ENCODE measurements around the gene ARSD. TPM values are rescaled to one million over a fixed set of nuclear protein-coding genes. Genes with fewer than 3 reads are reported as not detected.
"Not testable (repeated sequence)": the region's sequence is repeated elsewhere in the genome, so short reads cannot be mapped to it uniquely, and the experiment has no call there.

Gene ARSD, protein sequence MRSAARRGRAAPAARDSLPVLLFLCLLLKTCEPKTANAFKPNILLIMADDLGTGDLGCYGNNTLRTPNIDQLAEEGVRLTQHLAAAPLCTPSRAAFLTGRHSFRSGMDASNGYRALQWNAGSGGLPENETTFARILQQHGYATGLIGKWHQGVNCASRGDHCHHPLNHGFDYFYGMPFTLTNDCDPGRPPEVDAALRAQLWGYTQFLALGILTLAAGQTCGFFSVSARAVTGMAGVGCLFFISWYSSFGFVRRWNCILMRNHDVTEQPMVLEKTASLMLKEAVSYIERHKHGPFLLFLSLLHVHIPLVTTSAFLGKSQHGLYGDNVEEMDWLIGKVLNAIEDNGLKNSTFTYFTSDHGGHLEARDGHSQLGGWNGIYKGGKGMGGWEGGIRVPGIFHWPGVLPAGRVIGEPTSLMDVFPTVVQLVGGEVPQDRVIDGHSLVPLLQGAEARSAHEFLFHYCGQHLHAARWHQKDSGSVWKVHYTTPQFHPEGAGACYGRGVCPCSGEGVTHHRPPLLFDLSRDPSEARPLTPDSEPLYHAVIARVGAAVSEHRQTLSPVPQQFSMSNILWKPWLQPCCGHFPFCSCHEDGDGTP
- total RNA-seq = 1 to 10 TPM; 1.2 to 1.7 TPM

DNA sequence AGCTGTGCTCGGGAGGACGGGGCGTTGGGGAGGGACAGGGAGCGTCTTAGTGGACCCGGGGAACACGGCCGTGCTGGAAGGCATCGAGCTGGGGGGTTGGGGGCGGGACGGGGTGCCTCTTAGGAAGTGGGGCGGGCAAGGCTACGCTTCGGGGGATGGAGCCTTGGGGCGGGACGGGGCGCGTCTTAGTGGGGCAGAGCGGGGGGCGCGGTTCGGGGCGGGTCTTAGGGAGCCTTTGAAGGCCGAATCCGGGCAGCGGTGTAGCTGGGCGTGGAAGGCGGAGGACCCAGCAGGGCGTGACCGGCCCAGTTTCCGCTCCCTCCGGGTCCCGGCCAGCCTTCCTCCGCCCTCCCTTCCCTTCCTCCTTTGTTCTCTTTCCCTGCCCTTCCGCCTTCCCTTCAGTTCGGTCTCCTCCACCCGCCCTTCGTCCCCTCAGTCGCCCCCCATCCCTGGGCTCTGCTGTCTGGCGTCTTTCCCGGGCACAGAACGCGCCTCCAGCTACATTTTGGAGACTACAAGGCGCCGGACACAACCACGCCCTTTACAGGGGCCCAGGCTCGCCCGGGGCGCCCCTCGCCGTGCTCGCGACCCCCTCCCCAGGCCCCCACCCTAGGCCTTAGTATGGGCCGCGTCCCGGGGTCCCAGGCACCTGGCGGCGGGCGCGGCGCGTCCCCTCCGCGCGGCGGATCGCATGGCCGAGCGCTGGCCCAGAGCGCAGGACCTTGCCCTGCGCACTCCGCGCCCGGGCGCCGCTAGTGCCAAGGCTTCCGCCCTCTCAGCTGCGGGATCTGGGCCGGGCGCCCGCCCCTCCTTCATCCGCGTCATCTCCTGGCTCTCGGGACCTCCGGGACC lies at the start of gene ARSD:
Gene ARSD (minus strand): TSS at position 757 of the 852 bp plus-strand sequence. CDS start 64 bp downstream, at position 693.
- Mint-ChIP-seq H3K9me3 (peaks cover 3 to 5% of the 10 kb centered on the region in 2 donors), H3K27ac (no peak within 1 kb of the TSS), H3K36me3 (peaks cover 0 to 6% of the 10 kb centered on the region in 2 donors)
- peak; percentile 91 to 93 for ATAC-seq
- DNase-seq (ENCODE audit: low spot score in 2 of 2) = peak; percentile 29 to 59

DNA sequence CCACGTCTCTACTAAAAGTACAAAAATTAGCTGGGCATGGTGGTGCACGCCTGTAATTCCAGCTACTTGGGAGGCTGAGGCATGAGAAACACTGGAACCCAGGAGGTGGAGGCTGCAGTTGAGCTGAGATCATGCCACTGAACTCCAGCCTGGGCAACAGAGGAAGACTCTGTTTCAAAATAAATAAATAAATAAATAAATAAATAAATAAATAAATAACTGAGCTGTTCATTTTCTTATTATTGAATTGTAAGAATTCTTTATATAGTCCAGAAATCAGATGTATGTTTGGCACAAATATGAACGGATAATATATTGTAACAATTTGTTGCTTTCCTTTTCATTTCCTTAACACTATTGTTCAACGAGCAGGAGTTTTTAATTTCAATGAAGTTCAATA lies 49.5 kb upstream of the ARSD start:
- not testable (repeated sequence) for H3K9me3 Mint-ChIP-seq; H3K27ac Mint-ChIP-seq; DNase-seq (ENCODE audit: low spot score in 2 of 2); H3K36me3 Mint-ChIP-seq; ATAC-seq

DNA sequence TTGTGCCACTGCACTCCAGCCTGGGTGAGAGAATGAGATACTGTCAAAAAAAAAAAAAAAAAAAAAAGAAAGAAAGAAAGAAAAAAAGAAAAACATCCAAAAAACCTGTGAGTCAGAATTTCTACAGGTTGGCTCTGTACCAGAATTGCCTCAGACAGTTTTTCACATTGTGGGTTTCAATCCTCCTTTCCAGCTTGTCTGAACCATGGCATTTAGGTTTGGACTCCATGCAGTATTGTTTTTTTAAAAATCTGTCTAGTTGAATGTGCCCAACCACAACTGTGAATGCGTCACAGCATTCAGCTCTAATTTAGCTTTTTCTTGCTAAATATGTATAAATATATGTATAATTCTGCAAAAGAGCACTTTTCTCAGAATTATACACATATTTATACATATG lies 45.8 kb upstream of the ARSD start:
- Mint-ChIP-seq H3K27ac (no peak overlapping the region), H3K36me3 (no peaks in the 10 kb centered on the region), H3K9me3 (no peaks in the 10 kb centered on the region)
- no peak for ATAC-seq
- no peak for DNase-seq (ENCODE audit: low spot score in 2 of 2)

DNA sequence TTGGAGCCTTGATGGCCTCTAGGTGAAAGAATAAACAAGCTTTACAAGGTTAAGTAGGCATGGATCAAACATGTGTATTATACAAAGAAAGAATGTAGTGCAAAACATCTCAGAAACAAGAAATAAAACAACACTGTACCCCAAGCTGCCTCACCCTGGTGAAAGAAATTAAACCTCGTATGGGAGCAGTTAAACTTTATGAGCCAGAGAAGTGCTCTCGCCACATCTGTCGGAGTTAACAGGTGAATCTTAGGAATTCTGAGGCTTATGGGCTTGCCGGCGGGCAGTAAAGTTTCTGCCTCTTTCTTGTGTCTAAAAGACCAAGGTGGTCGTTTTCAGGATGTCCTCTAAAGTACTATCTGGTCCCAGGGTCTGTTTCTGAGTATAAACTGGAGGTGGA lies 43.3 kb upstream of the ARSD start:
- no peaks in the 10 kb centered on the region for H3K9me3 Mint-ChIP-seq

DNA sequence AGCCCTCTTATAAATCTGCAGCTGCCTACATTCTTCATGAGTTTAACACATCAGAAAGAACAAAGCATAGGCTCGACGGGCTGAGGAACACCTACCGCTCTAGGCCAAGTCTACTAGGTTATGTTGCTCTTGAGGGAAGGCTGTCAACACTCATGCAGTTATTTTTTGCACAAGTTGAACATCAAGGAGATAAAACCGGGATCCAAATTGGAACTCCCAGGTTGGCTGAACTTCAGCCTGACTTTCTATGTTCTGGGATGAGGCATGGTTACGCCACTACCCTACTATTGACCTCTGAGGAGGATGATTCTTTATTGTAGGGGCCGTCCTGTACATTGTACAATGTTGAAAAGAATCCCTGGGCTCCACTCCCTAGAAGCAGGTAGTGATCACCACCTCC lies 39.9 kb upstream of the ARSD start:
- ATAC-seq = no peak
- DNase-seq (ENCODE audit: low spot score in 2 of 2) = no peak
- no peaks in the 10 kb centered on the region for H3K36me3 Mint-ChIP-seq
- H3K27ac Mint-ChIP-seq = no peak overlapping the region
- no peaks in the 10 kb centered on the region for H3K9me3 Mint-ChIP-seq

More for the DNA sequence above, 43.3 kb upstream of the ARSD start:
- Mint-ChIP-seq H3K36me3 (no peaks in the 10 kb centered on the region), H3K27ac (no peak overlapping the region)
- ATAC-seq = no peak
- no peak for DNase-seq (ENCODE audit: low spot score in 2 of 2)

DNA sequence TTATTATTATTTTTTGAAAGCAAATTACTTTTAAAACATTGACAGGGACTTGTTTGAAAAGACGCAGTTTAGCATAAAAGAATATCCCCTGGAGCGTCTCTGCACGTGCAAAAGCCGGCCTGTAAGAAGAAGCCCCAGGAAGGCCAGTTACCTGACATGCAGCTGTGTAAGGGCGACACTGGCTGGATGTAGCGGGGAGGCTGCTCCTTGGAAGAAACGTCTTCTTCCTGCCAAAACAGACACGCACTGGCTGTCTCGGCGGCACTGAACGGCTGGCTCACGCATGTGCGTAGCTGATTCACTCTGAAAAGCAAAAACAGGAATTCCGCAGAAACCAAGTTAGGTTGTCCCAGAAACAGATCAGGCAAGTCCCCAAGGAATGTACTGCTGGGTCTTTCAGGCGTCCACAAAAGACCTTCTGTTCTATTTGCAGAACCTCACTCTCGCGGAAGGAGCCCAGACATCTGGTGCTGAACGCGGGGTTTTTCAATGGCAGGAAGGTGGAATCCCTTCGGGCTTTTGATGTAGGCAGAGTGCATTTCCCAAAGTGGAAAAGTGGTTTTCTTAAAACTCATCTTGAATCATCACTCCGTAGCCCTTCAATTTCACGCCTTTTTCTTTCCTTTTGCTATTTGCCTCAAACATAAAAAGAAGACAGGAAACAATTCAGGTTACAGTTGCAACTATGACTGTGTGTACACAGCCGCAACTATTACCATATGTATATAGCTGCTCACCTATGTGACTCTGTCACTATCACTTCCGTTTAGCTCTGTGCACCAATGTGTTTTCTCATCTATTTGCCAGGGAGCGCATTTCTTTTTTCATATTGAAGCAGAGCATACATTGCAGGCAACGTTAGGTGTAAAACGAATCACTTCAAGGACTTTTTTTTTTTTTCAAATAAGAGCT lies 39.1 kb upstream of the ARSD start:
- peak; percentile 2 to 55 for DNase-seq (ENCODE audit: low spot score in 2 of 2)
- H3K36me3 Mint-ChIP-seq = no peaks in the 10 kb centered on the region
- no peaks in the 10 kb centered on the region for H3K9me3 Mint-ChIP-seq
- H3K27ac Mint-ChIP-seq = peak overlapping the region in 1 of 2 donors; percentile 50
- peak; percentile 95 for ATAC-seq

DNA sequence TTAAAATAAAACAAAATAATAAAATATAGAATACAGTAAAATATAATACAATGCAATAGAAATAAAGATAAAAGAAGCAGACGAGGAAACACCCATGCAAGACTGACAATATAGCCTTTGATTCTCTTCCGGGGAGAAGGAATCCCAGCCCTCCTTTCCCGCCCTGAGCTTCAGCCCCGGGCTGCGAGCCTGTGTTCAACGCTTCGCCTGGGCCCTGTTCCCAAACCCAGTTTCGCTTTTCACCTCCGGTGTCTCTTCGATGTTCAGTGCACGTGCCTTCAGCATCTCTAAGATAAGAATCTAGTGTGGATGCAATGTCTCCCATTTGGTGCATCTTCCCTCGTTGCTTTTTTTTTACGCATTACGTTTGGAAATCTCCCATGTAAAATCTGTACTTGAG lies 38.4 kb upstream of the ARSD start:
- no peaks in the 10 kb centered on the region for H3K36me3 Mint-ChIP-seq
- no peaks in the 10 kb centered on the region for H3K9me3 Mint-ChIP-seq
- no peak for ATAC-seq
- DNase-seq (ENCODE audit: low spot score in 2 of 2) = no peak
- no peak overlapping the region for H3K27ac Mint-ChIP-seq

DNA sequence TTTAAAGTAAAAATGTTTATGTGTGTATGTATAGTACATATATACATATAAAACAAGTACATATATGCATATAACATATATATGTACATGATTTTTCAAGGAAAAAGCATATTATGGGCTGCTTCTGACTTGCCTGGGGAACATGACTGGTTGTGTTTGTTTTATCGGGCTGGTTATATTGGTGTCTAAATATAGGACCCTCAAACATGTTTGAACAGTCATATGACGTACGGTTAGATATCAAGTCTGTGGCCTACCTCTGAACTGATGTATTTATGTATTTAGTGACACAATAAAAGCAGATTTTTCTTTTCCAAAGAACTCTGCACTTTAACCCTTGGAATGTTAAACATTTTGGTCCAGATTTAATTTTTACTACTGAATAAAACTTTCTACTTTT lies 37.9 kb upstream of the ARSD start:
- Mint-ChIP-seq H3K27ac (no peak overlapping the region), H3K9me3 (no peaks in the 10 kb centered on the region), H3K36me3 (no peaks in the 10 kb centered on the region)
- no peak for ATAC-seq
- no peak for DNase-seq (ENCODE audit: low spot score in 2 of 2)

DNA sequence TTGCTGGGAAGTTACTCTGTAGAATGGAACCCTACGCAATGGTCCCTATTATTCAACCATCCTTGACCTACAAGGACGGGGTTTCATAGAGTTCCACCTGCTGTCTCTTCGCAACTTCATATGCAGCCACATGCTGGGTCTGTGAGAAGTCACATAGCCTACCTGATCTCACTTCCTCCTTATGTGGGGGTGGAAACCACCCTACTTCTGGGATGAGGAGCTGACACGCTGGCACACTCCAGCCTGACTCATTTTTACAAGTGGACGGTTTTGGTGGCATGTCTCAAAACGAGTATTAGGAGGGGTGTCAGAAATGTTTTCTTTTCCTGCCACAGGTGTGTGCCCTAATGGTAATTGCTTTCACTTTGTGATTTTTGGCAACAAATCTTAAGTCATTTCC lies 36.8 kb upstream of the ARSD start:
- H3K9me3 Mint-ChIP-seq = no peaks in the 10 kb centered on the region
- no peak overlapping the region for H3K27ac Mint-ChIP-seq
- DNase-seq (ENCODE audit: low spot score in 2 of 2) (peak in 1 of 2 donors; percentile 6), ATAC-seq (peak; percentile 48 to 68)
- H3K36me3 Mint-ChIP-seq = no peaks in the 10 kb centered on the region

DNA sequence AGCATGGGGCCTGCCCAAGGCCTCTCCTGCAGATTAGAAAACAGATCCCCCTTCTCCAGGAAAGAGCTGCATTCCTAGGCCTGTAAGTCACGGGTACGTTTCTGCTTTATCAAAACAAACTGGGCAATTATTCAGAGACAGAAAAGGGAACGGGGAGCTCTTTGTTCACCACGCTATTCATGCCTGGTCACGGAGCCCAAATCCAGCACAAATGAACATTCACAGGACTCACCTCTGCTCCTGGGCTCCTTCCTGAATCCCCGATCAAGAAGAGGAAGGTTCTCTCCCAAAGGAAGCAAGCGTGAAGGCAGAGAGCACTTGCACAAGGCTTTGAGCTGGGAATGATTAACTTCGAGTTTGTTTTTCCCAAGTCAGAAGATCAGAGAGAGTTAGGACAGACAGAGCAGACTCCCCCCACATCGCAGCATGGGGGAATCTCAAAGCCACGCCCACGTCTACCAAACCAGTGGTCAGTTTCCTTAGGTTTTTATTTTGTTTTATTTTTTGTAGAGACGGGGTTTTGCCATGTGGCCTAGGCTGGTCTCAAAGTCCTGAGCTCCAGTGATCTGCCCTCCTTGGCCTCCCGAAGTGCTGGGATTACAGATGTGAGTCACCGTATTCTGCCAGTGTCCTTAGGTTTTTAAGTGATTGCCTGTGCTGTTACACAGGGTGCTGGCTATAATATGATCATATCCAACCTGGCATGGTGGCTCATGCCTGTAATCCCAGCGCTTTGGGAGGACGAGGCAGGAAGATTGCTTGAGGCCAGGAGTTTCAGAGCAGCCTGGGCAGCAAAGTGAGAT lies 35.1 kb upstream of the ARSD start:
- H3K27ac Mint-ChIP-seq; ATAC-seq; DNase-seq (ENCODE audit: low spot score in 2 of 2); H3K36me3 Mint-ChIP-seq; H3K9me3 Mint-ChIP-seq: not testable (repeated sequence)

DNA sequence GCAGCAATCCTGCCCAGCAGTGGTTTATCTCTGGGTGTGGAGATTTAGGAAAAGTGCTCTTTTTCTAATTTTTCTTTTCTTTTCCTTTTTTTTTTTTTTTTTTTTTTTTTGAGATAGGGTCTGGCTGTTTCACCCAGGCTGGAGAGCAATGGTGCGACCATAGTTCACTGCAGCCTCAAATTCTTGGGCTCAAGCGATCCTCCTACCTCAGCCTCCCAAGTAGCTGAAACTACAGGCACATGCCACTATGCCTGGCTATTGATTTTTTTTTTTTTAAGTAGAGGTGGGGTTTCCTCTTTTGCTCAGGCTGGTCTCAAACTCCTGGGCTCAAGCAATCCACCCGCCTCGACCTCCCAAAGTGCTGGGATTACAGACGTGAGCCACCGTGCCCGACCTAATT lies 34.3 kb upstream of the ARSD start:
- not testable (repeated sequence) for ATAC-seq; DNase-seq (ENCODE audit: low spot score in 2 of 2); H3K27ac Mint-ChIP-seq; H3K36me3 Mint-ChIP-seq; H3K9me3 Mint-ChIP-seq

DNA sequence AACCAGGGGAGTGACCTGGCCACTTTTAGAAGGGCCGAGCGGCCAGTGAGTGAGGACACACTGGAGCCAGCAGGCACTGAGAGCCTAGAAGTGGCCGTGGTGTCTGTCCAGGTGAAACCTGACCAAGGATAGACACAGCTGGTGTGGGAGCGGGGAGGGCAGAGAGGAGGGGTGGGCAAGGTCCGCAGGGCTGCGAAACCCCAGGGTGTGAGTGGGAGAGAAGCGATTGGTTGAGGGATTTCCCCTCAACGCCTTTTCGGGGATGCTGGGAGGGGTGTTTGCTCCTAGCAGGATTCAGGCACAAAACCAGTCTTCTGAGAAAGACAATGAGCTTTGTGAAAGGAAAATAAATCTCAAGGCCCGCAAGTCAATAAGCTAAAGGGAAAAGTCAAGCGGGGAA lies 33.2 kb upstream of the ARSD start:
- Mint-ChIP-seq H3K27ac (no peak overlapping the region), H3K36me3 (no peaks in the 10 kb centered on the region), H3K9me3 (no peaks in the 10 kb centered on the region)
- no peak for DNase-seq (ENCODE audit: low spot score in 2 of 2)
- ATAC-seq = no peak

DNA sequence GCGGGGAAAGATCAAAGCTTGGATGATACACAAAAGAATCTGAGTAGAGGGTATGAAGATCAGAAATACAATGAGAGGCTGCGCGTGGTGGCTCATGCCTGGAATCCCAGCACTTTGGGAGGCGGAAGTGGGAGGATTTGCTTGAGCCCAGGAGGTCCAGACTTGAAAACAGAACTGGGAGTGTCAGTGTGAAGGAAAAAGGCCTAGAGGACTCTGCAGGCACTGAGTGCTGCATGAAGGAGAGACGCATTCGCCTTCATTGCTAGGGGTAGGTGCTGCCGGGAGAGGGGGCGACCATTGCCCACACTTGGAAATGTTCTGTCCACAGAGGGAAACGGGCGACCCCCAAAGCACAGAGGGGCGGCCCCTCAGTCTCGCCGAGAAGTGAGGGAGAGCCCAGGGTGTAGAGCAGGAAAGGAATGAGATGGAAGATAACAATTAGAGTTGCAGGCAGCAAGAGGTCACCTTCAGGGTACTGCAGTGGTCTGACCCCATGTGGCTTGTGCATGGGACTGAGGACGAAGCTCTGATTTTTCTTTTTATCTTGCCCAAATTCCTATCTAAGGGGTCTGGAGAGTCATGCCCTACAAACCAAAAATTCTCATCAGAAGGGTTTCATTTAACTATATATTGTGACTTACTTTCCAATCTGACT lies 31.8 kb upstream of the ARSD start:
- Mint-ChIP-seq H3K36me3 (no peaks in the 10 kb centered on the region), H3K9me3 (no peaks in the 10 kb centered on the region), H3K27ac (no peak overlapping the region)
- ATAC-seq (no peak), DNase-seq (ENCODE audit: low spot score in 2 of 2) (no peak)

DNA sequence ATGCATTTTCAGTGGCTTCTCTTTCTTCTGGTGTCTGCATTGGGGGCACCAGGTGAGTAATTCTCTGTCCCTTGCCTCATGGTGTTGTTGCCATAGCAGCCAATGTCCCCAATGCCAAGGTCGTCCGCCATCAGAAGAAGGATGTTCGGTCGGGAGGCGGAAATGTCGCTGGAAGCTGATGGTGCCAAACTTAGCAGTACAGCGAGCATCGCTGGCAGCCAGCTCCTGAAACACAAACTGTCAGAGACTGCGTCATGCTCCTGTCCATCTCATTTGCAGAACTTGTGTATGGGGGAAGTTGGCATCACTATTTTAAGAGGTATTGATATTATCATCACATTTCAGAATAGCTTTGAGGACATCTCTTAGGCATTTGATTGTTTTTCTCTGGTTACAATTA lies 29.1 kb upstream of the ARSD start:
- no peaks in the 10 kb centered on the region for H3K36me3 Mint-ChIP-seq
- H3K27ac Mint-ChIP-seq = no peak overlapping the region
- no peaks in the 10 kb centered on the region for H3K9me3 Mint-ChIP-seq
- DNase-seq (ENCODE audit: low spot score in 2 of 2) (no peak), ATAC-seq (no peak)

DNA sequence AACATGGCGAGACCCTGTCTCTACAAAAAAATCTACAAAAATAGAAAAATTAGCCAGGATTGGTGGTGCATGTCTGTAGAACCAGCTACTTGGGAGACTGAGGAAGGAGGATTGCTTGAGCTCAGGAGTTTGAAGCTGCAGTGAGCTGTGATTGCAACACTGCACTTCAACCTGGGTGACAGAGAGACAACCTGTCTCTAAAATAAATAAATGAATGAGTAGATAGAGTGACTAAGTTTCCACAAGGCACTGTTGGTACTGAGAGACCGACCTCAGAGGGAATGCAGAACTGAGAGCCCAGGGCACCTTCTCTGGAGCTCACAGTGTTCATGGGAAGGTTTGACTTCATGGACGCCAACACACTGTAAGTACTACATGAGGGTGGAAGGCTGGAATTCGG lies 26.7 kb upstream of the ARSD start:
- no peak for DNase-seq (ENCODE audit: low spot score in 2 of 2)
- Mint-ChIP-seq H3K36me3 (no peaks in the 10 kb centered on the region), H3K27ac (no peak overlapping the region), H3K9me3 (no peaks in the 10 kb centered on the region)
- no peak for ATAC-seq

All from activated naive CD4-positive, alpha-beta T cell treated with anti-CD3 and anti-CD28 coated beads, Interleukin-2, amount 50 U/mL, for 72 hours (primary cell).